Endothelial cell of umbilical vein (primary cell): Measurements from ENCODE around the gene FRMPD1. TPM values are rescaled to one million over a fixed set of nuclear protein-coding genes. Genes with fewer than 3 reads are reported as not detected.

Experiments used
- BruUV-seq: library from RNA; stranded (reverse); fragments of 400-500 nt; replicated peaks from 2 replicates; lab custom pipeline; 2021; lab: Mats Ljungman, UMichigan
- CTCF ChIA-PET: fragments of 300-600, 350-600 bp; sonication (Branson Sonifier 250); formaldehyde crosslinking; loops from one replicate; lab custom pipeline; 2021; ENCODE audit warnings: antibody characterized with exemption, inconsistent platforms; lab: Charles Lee
- POLR2A ChIA-PET: fragments of 300-600, 350-600 bp; sonication (Branson Sonifier 250); formaldehyde crosslinking; loops from one replicate; lab custom pipeline; 2021; ENCODE audit warnings: antibody characterized with exemption, inconsistent platforms; lab: Charles Lee
- DNase-seq: peaks from one replicate; pipeline ENCODE4 v3.0.0-alpha.2; 2011; ENCODE audit warnings: low read depth, low spot score
- FAIRE-seq: peaks from 2 replicates; lab custom pipeline; 2011; peaks lifted over from hg19 to GRCh38; lab: Jason Lieb, UNC
- H2AFZ ChIP-seq: 2 replicates; pipeline ENCODE4 v1.6.0; 2012; ENCODE audit warnings: low read depth, low read length, control low read depth, inconsistent platforms
- H3K27ac ChIP-seq: 2 replicates; pipeline ENCODE4 v1.5.1; 2011; ENCODE audit warnings: low read depth, mild to moderate bottlenecking, control low read depth, low read length, moderate library complexity; ENCODE audit not compliant: insufficient read depth
- H3K27me3 ChIP-seq, 2 experiments: 2 replicates each; pipeline versions ENCODE4 v1.6.0 to v1.6.1; 2011; ENCODE audit warnings: low read length in 2 of 2, mixed read lengths in 1 of 2; ENCODE audit not compliant: control insufficient read depth in 2 of 2, insufficient read depth in 2 of 2
- H3K36me3 ChIP-seq, 2 experiments: 2 replicates in 1 of 2; 3 replicates in 1 of 2; pipeline ENCODE4 v1.5.1; 2011; ENCODE audit warnings: low read length in 2 of 2, mild to moderate bottlenecking in 1 of 2, moderate library complexity in 1 of 2; ENCODE audit not compliant: control insufficient read depth in 2 of 2, insufficient read depth in 2 of 2; ENCODE audit errors: extremely low read depth in 1 of 2
- H3K4me1 ChIP-seq: 3 replicates; pipeline ENCODE4 v1.5.1; 2011; ENCODE audit warnings: mild to moderate bottlenecking, low read length; ENCODE audit not compliant: control insufficient read depth, insufficient read depth; ENCODE audit errors: extremely low read depth
- H3K4me2 ChIP-seq: 2 replicates; pipeline ENCODE4 v1.6.1; 2011; ENCODE audit warnings: low read length, control low read depth, mixed read lengths; ENCODE audit not compliant: insufficient read depth
- H3K4me3 ChIP-seq, 3 experiments: fragments of 200-600 bp in 1 of 3; sonication (generic), shearing (Covaris generic) in 1 of 3; replicated peaks in 1 of 3; 2 replicates each; pipeline ENCODE4 v1.5.1; 2011 to 2016; ENCODE audit warnings: control low read depth in 3 of 3, low read length in 3 of 3, mild to moderate bottlenecking in 2 of 3, inconsistent platforms in 1 of 3, low read depth in 1 of 3, moderate library complexity in 1 of 3; ENCODE audit not compliant: insufficient read depth in 1 of 3
- H3K79me2 ChIP-seq: 2 replicates; pipeline ENCODE4 v1.6.0; 2012; ENCODE audit warnings: low read length, inconsistent platforms; ENCODE audit not compliant: control insufficient read depth, insufficient read depth
- H3K9ac ChIP-seq: replicated peaks from 2 replicates; pipeline ENCODE3; 2011; ENCODE audit warnings: low read length, control low read depth; ENCODE audit not compliant: insufficient read depth; ENCODE audit errors: extremely low read depth
- H3K9me1 ChIP-seq: replicated peaks from 3 replicates; pipeline ENCODE4 v1.6.0; 2011; ENCODE audit warnings: mild to moderate bottlenecking, low read length; ENCODE audit not compliant: control insufficient read depth, insufficient read depth; ENCODE audit errors: extremely low read depth
- H3K9me3 ChIP-seq: replicated peaks from 2 replicates; pipeline ENCODE4 v1.5.1; 2012; ENCODE audit warnings: low read length, inconsistent platforms; ENCODE audit not compliant: control insufficient read depth, insufficient read depth
- H4K20me1 ChIP-seq: replicated peaks from 2 replicates; pipeline ENCODE3; 2011; ENCODE audit warnings: mild to moderate bottlenecking, low read length; ENCODE audit not compliant: control insufficient read depth, insufficient read depth; ENCODE audit errors: extremely low read depth
- EZH2 ChIP-seq: IDR thresholded peaks from 2 replicates; pipeline ENCODE4 v1.6.1; 2012; ENCODE audit warnings: borderline replicate concordance, low read depth, mild to moderate bottlenecking, moderate library complexity, low read length, inconsistent platforms; ENCODE audit not compliant: severe bottlenecking
- FOS ChIP-seq: IDR thresholded peaks from 2 replicates; pipeline ENCODE4 v1.6.1; 2011; ENCODE audit warnings: mild to moderate bottlenecking, low read length, moderate library complexity, borderline replicate concordance; ENCODE audit not compliant: insufficient read depth
- GATA2 ChIP-seq: IDR thresholded peaks from 2 replicates; pipeline ENCODE4 v1.7.0; 2011; ENCODE audit warnings: low read depth, mild to moderate bottlenecking, moderate library complexity, mixed read lengths, low read length; ENCODE audit not compliant: insufficient read length, insufficient read depth
- JUN ChIP-seq: IDR thresholded peaks from 2 replicates; pipeline ENCODE4 v1.6.1; 2011; ENCODE audit warnings: borderline replicate concordance, low read depth; ENCODE audit not compliant: insufficient read length, insufficient read depth
- MYC ChIP-seq: IDR thresholded peaks from one replicate; pipeline ENCODE4 v1.6.1; 2011; ENCODE audit warnings: mild to moderate bottlenecking, low read depth, low read length
- POLR2A ChIP-seq: IDR thresholded peaks from 2 replicates; pipeline ENCODE4 v1.6.1; 2012; ENCODE audit warnings: low read depth, mild to moderate bottlenecking, control low read depth, low read length
- POLR2AphosphoS5 ChIP-seq: IDR thresholded peaks from 2 replicates; pipeline ENCODE4 v1.6.1; 2012; ENCODE audit warnings: low read depth, mild to moderate bottlenecking, control low read depth, low read length, moderate library complexity; ENCODE audit not compliant: insufficient read depth
- dilution Hi-C: fragments of 300-500 bp; cut with MboI; formaldehyde crosslinking; loops from one replicate; pipeline ENCODE4 v1.15.0; 2019; ENCODE audit warnings: low sequenced_read_pairs; ENCODE audit not compliant: extremely low pct_ligation_motif_present
- intact Hi-C: fragments of 100-400 bp; cut with micrococcal nuclease; formaldehyde crosslinking; loops from one replicate; pipeline ENCODE4 v1.10.0; 2022
- polyA plus RNA-seq, 4 experiments: library from polyadenylated mRNA; depleted of rRNA in 3 of 4; stranded (reverse) in 3 of 4; unstranded in 1 of 4; fragments of >200 nt; gene quantifications; 2 replicates each; pipeline versions ENCODE4 v1.2.1 to v1.2.3, GENCODE V29; 2011 to 2012; ENCODE audit warnings: missing spikeins in 1 of 4
- total RNA-seq: library from RNA; stranded (reverse); gene quantifications from 2 replicates; pipeline ENCODE4 v1.2.3, GENCODE V29; 2021
- TF ChIP-seq, protein P1 (sequence below): IDR thresholded peaks from 2 replicates; pipeline ENCODE4 v1.6.1; 2011; ENCODE audit not compliant: insufficient read depth, insufficient read length
- TF ChIP-seq, protein P2 (sequence below), 2 donors: IDR thresholded peaks; 1 replicate in 1 of 2; 2 replicates in 1 of 2; pipeline ENCODE4 v1.5.1; 2011; ENCODE audit warnings: low read length in 2 of 2, mild to moderate bottlenecking in 2 of 2, moderate library complexity in 2 of 2, control low read depth in 1 of 2, inconsistent platforms in 1 of 2, low read depth in 1 of 2; ENCODE audit not compliant: insufficient read depth in 1 of 2; ENCODE audit errors: extremely low read depth in 1 of 2

Gene FRMPD1
- total and polyA plus RNA-seq, 2 donors (not counting 3 experiments of a cell fraction or from before 2014, with no cell fraction given), result not detected

DNA sequence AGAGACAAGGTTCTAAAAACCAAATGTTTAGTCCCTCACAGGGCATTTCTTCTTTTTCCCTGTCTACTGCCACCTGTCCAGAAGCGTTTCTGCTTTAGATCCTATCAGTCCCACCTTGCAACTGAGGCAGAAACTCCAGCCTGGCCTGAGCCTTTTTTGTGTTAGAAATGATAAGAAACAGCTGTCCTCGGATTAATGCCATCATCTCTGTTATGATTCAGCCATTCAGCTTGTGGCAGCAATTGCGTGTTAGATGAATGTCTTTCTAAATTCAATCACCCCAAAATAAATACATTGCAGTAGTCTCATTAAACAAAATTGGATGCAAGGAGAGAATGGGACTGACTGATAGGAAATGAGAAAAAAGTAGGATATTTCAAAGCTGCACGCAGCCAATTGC lies 28.3 kb upstream of the FRMPD1 start:
- ChIA-PET CTCF (no interaction called here), POLR2A (no interaction called here)
- Histone ChIP-seq H3K4me3 (no peak overlapping the region), H3K9me3 (no peaks in the 10 kb centered on the region), H3K4me2 (no peak overlapping the region), H3K4me1 (no peaks in the 10 kb centered on the region), H2AFZ (no peak overlapping the region), H3K9ac (no peak overlapping the region), H3K27ac (no peak overlapping the region), H3K27me3 (peaks cover 10 to 14% of the 10 kb centered on the region in 2 experiments), H3K79me2 (no peaks in the 10 kb centered on the region), H4K20me1 (no peaks in the 10 kb centered on the region), H3K9me1 (no peaks in the 10 kb centered on the region), H3K36me3 (no peaks in the 10 kb centered on the region)
- TF ChIP-seq, protein P1, sequence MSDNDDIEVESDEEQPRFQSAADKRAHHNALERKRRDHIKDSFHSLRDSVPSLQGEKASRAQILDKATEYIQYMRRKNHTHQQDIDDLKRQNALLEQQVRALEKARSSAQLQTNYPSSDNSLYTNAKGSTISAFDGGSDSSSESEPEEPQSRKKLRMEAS, result no peak
- no peak for TF ChIP-seq JUN
- no peak for TF ChIP-seq MYC
- no peak for TF ChIP-seq GATA2
- no peak for TF ChIP-seq FOS
- no peak for TF ChIP-seq POLR2A
- TF ChIP-seq EZH2, result no peak
- TF ChIP-seq, protein P2, sequence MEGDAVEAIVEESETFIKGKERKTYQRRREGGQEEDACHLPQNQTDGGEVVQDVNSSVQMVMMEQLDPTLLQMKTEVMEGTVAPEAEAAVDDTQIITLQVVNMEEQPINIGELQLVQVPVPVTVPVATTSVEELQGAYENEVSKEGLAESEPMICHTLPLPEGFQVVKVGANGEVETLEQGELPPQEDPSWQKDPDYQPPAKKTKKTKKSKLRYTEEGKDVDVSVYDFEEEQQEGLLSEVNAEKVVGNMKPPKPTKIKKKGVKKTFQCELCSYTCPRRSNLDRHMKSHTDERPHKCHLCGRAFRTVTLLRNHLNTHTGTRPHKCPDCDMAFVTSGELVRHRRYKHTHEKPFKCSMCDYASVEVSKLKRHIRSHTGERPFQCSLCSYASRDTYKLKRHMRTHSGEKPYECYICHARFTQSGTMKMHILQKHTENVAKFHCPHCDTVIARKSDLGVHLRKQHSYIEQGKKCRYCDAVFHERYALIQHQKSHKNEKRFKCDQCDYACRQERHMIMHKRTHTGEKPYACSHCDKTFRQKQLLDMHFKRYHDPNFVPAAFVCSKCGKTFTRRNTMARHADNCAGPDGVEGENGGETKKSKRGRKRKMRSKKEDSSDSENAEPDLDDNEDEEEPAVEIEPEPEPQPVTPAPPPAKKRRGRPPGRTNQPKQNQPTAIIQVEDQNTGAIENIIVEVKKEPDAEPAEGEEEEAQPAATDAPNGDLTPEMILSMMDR (IDR thresholded peaks at IDR 0.05; ENCODE audit: extremely low read depth in 1 of 2, insufficient read depth in 1 of 2, low read depth in 1 of 2, low read length in 2 of 2), result no peak
- no peak for TF ChIP-seq POLR2AphosphoS5
- intact Hi-C loops, result no loop called here
- no peak for FAIRE-seq
- BruUV-seq, result no TSS peak
- no peak for DNase-seq
- dilution Hi-C loops, result no loop called here
